Umbilical cord (tissue), 2 donors: Measurements from ENCODE around the gene MME. TPM values are rescaled to one million over a fixed set of nuclear protein-coding genes. Genes with fewer than 3 reads are reported as not detected.
"Not testable (repeated sequence)": the region's sequence is repeated elsewhere in the genome, so short reads cannot be mapped to it uniquely, and the experiment has no call there.

Source experiments
- DNase-seq: peaks from one replicate; pipeline ENCODE4 v3.0.0-alpha.2; 2015; ENCODE audit warnings: low spot score
- total RNA-seq: library from RNA; depleted of rRNA; stranded (reverse); fragments of >200 nt; gene quantifications from one replicate; pipeline ENCODE4 v1.2.3, GENCODE V29; 2014; ENCODE audit warnings: low replicate concordance; ENCODE audit not compliant: insufficient read depth

The MME gene
- total RNA-seq, 1 donor from 2014 or later = 962 TPM

DNA sequence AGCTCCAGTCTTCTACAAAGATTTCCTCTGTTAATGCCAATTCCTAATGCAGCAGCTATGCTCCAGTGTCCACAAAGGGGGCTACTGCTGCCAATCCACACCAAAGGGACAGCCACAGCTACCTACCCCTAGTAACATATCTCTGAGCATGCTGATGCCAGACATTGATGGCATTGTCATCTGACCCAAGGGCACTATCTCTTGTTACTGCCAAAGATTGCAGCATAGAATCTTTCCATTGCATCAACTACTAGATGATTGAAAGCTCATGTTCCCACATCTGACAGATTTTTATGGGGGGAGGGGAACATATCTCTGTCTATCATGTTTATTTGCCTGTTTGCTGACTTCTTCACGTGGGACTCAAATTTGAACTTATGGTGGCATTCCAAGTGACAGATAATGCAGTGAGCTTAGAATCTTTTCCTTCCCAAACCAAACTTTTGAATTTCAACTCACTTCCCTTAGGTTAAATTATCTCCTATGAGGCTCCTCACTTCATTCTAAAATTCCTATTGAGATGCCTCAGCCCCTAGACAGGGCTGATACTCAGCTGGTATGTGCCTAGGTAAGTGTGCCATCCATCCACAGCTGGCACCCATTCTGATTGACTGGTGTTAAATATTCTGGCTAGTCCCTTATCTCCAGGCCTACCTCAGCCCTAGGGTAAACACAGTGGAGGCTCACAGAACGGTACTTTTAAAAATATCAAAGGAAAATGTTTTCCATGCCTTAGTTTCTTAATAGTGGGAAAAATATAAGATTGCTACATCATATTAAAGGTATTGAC is 113.0 kb downstream of the MME start:
- DNase-seq = no peak

DNA sequence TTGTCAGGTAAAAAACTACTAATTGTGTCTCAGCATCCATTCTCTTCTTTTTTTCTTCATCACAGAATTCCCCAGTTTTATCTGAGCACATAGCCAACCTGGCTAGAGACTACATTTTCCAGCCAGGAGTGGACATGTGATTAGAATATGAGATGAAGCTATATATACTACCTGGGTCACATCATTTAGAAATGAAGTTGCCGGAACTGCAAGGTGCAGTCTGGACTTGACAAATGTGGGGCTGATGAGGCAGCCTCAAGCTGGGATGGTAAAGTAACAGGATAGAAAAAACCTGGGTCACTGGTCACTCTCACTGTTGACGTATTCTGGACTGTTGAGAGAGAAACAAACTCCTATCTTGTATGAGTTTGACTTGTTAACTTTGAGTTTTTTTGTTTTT is 113.7 kb downstream of the MME start:
- no peak for DNase-seq

GRCh38 chr3:155194973-155195957 is 115.1 kb downstream of the MME start:
- DNase-seq = peak; percentile 56

- DNase-seq = no peak
These were observed 116.3 kb downstream of the MME start for GRCh38 chr3:155196131-155197021.

- no peak for DNase-seq
These were observed 117.7 kb downstream of the MME start for GRCh38 chr3:155197786-155198185.

DNA sequence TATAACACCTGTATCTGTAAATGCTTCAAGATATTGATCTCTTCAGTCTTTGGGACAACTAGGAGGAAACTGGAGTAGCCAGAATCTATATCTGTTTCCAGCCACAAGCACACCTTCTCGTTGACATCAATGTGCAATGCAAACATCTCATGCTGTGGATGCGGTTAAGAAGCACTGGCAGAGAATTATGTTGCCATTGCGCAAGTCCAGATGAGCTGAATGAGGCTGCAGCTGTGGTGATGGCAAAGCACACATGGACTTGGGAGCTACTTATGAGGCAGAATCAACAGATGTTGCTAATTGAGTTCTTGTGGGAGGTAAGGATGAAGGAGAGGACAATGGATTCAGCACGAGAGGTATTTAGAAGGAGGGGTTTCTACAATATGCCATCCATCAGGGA is 122.5 kb downstream of the MME start:
- DNase-seq = no peak

DNA sequence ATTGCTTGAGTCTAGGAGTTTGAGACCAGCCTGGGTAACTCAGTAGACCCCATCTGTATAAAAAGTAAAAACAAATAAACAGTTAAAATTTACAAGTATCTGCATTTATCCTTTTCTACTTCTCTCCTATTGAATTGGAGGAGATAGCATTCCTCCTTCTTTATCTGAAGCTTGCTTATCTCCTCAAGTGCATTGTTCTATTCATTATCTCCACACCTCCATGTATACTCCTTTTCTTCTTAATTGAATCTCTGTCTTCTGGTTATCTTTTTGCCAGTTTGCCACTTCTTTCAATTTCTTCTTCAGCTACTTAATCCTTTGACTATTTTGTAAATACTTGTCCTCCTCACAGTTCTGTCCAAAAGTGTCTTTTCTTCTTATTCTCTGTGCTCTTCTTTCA is 124.7 kb downstream of the MME start:
- DNase-seq = no peak

DNA sequence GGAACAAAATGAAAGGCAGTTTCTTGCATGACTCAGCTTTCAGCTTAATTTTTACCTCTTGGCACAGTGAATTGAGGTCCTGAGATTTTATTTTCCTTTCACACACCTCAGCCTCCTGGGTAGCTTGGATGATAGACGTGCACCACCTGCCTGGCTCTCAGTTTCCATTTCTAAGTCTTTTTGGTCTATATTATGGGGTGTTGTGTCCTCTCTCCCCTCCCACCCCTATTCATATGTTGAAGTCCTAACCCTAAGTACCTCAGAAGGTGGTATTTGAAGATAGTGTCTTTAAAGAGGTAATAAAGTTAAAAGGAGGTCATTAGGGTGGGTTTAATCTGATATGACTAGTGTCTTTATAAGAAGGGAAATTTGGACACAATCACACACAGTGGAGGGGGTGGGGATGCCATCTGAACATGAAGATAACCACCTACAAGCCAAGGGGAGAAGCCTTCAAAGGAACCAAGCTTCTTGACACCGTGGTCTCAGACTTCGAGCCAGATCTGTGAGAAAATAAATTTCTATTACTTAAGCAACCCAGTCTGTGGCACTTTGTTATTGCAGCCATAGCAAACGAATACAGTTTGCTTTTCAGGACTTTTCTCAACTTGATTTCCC is 128.2 kb downstream of the MME start:
- DNase-seq = no peak

DNA sequence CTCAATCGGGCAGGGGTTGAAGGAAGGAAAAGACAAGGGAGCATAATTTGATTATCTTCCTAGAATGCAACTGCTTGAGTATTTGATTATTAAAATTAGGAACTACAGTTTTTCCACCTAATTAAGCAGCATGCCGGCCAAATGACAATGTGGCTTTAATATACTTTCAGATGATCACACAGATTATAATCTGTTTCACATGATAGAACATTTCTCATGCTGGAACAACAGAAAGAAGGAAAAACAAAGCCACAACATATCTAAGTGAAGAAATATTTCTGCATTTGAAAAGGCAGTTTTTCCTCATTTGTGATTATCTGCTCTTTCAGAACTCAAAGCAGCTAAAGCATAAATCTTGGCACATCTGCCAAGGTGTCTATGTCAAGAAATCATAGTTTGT is 130.6 kb downstream of the MME start:
- DNase-seq = no peak

GRCh38 chr3:155211266-155211665 is 131.1 kb downstream of the MME start:
- no peak for DNase-seq

DNA sequence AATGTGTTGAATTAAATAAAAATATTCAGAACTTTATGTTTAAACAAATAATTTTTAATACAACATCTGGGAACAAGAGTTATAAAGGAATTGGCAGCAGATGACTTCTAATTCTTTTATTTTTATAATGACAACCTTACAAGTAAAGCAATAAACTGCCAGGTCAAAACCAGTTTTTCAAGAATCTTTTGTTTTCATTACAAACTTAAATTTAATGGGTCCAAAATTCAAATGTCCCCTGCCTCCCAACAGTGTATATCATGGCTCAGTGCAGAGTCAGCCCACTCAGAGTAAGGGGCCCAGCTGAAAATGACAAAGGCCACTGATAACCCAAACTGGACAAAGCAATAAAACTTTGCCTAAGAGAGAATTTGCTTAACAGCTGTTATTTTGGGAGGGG is 131.8 kb downstream of the MME start:
- DNase-seq = no peak

DNA sequence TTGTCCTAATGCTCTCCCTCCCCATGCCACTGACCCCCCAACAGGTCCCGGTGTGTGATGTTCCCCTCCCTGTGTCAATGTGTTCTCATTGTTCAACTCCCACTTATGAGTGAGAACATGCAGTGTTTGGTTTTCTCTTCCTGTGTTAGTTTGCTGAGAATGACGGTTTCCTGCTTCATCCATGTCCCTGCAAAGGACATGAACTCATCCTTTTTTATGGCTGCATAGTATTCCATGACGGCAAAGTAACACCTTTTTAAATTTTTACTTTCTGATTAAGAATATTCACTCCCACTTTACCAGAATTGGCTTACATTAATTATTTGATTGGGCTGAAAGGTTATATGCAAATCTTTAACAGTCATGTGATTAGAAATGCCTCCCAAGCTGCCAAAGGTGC is 135.9 kb downstream of the MME start:
- not testable (repeated sequence) for DNase-seq

- DNase-seq = no peak
These were observed 137.5 kb downstream of the MME start for GRCh38 chr3:155217591-155217990.

GRCh38 chr3:155218462-155218861 is 138.3 kb downstream of the MME start:
- no peak for DNase-seq

DNA sequence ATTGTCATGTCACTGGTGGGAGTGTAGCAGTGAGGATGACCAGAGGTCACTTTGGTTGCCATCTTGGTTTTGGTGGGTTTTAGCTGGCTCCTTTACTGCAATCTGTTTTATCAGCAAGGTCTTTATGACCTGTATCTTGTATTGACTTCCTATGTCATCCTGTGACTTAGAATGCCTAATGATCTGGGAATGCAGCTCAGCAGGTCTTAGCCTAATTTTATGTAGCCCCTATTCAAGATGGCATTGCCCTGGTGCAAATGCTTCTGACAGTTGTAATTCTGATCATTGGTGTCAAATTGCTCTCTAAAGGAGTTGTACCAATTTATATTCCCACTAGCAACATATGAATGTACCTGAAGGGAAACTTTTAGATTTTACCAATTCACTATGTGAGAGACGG is 139.0 kb downstream of the MME start:
- no peak for DNase-seq

GRCh38 chr3:155225417-155225816 is 145.3 kb downstream of the MME start:
- no peak for DNase-seq

- DNase-seq = no peak
These were observed 147.0 kb downstream of the MME start for GRCh38 chr3:155227141-155227540.

DNA sequence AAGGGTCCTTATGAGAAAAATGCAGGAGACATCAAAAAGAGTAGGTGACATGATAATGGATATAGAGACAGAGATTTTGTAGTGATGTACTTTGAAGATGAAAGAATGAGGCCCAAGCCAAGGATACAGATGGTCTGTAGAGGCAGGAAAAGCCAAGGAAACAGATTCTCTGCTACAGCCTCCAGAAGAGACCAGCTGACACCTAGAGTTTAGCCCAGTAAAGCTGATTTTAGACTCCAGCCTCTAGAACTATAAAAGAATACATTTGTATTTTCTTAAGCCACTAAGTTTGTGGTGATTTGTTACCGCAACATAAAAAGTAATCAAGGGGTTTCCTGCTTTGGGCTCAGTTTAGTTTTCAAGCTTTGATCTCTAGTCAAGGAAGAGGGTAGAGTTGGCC is 148.6 kb downstream of the MME start:
- DNase-seq = peak; percentile 52

DNA sequence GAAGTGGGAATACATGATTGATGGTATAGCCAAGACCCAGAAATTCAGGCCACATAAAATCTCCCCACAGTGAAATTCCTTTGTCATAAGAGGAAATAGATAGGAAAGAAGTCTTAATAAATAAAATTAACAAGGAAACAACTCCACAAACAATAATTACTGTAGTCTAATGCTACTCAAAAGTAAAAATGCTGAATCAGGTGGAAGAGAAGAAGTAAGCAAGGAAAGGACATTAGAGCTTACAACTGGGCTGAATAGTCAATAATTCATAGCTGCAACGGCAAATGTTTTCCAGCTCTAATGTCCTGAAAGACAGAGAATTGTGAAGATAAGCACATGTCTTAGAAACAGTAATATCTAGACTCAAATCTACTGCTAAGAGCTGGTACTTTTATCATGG is 149.0 kb downstream of the MME start:
- no peak for DNase-seq

- no peak for DNase-seq
These were observed 150.3 kb downstream of the MME start for GRCh38 chr3:155230382-155230781.

DNA sequence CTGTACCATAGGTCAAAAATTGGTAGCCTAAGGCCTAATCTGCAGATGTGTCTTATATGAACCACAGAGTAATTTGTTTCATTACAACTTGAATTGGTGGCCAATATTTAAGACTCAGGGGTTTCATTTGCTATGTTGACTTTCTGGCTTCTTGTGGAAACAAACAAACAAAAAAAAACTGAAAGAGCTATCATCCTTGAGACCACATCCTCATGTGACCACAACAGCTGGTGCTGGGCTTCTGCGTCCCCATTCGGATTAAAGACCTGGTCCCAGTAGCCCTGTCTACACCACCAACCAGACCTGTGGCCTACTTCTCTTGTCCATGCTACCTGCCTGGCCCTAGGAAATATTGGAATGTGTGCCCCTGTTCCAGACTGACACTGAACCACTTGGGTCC is 151.7 kb downstream of the MME start:
- no peak for DNase-seq
